ENCODE data around the gene GMDS. TPM values are rescaled to one million over a fixed set of nuclear protein-coding genes. Genes with fewer than 3 reads are reported as not detected.

Gene GMDS
- total RNA-seq, 4 donors from 2014 or later = 9.5 to 32.8 (median 22.4) TPM

DNA sequence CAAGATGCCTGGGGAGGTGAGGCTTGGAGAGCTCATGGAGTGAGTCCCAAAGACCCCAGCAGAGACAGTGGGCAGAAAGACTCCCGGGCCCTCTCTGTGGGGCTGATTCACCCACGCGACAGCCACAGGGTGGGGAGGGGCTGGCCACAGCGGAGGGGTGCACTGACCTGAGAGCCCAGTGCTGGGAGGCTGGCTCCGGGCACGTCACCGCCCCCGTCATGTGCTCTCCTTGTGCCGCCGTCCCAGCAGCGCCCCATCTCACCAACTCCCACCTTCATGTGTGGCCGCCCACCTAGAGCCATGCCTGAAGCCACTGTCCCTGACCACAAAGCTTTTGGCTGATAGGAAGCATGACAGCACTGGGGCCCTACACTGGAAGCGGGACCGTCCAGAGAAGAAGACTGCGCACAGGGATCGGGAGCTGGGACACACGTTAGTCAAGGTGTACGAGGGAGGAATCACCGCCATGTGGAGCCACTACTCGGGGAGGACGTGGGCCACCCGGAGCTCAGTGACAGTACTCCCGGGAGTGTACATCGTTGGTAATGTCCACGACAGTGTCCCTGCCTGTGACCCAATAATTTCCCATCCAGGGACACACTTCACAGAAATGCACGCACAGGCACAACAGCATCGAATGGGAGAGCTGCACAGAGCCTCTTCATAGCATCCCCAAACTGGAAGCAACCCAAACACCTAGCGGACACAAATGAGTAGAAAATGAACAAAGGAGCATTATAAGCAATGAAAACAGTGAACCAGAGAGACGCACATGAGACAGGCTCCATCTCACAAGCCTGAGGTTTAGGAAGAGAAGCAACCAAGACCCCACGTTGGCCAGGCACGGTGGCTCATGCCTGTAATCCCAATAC is 664.0 kb downstream of the GMDS start:
- Histone ChIP-seq H3K4me3 (replicated peaks in 1 of 3) (no peak overlapping the region), H3K27ac (no peak overlapping the region), H3K36me3 (no peaks in the 10 kb centered on the region), H3K27me3 (no peaks in the 10 kb centered on the region), H3K9me3 (no peaks in the 10 kb centered on the region), H3K4me1 (no peaks in the 10 kb centered on the region)
- TF ChIP-seq, protein P1, sequence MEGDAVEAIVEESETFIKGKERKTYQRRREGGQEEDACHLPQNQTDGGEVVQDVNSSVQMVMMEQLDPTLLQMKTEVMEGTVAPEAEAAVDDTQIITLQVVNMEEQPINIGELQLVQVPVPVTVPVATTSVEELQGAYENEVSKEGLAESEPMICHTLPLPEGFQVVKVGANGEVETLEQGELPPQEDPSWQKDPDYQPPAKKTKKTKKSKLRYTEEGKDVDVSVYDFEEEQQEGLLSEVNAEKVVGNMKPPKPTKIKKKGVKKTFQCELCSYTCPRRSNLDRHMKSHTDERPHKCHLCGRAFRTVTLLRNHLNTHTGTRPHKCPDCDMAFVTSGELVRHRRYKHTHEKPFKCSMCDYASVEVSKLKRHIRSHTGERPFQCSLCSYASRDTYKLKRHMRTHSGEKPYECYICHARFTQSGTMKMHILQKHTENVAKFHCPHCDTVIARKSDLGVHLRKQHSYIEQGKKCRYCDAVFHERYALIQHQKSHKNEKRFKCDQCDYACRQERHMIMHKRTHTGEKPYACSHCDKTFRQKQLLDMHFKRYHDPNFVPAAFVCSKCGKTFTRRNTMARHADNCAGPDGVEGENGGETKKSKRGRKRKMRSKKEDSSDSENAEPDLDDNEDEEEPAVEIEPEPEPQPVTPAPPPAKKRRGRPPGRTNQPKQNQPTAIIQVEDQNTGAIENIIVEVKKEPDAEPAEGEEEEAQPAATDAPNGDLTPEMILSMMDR (IDR thresholded peaks at IDR 0.05) = no peak
- TF ChIP-seq POLR2A (IDR thresholded peaks at IDR 0.05) = no peak
- intact Hi-C loops (cut with DNase I) = no loop called here
- WGBS, 2 donors = 92 to 93% methylated on average over 23 to 30 of the region's 31 CpGs
- no peak for DNase-seq

DNA sequence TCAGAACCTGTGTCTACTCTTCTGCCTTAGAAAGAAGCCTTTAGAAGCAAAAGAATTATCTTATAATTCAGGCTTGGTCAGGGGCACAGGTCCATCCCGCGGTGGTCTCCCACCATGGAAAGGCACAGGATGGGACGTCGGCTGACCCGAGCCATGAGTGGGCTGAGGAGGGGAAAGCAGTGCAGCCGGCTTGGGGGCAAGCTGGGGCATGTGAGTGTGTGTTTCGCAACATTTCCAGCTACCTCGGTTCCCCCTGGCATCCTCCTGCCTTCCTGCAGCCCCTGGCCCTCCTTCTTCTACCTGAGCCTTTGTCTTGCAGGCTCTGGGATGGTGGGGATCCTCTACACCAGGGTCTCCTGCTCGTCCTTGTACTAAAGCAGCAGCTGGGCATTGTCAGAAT is 664.8 kb downstream of the GMDS start:
- Histone ChIP-seq H3K4me1 (peaks cover 0 to 7% of the 10 kb centered on the region in 2 donors), H3K36me3 (no peaks in the 10 kb centered on the region), H3K9me3 (no peaks in the 10 kb centered on the region), H3K4me3 (replicated peaks in 1 of 3) (no peak overlapping the region), H3K27me3 (no peaks in the 10 kb centered on the region), H3K27ac (no peak overlapping the region)
- no peak for TF ChIP-seq POLR2A (IDR thresholded peaks at IDR 0.05)
- DNase-seq = no peak
- intact Hi-C loops (cut with DNase I) = no loop called here
- 75 to 83% methylated on average over 8 to 9 of the region's 9 CpGs for WGBS, 2 donors

DNA sequence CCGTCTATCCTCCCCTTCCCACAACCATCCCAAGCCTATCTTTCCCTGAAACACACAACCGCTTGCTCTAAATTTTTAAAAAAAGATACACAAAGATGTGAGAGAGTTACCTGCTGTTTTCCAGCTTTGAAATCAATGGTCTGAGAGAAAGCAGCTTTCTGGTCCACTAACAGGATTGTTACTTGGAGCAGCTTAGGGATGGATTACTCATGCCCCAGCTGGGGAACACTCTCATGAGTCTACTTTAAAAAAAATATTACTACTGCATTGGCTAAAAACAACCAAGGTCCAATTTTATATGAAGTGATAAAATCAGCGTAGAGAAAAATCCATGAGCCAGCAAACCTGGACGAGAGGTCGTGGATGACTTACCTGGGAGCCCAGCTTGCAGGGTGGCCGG is 665.3 kb downstream of the GMDS start:
- Histone ChIP-seq H3K4me3 (replicated peaks in 1 of 3) (no peak overlapping the region), H3K27ac (no peak overlapping the region), H3K9me3 (no peaks in the 10 kb centered on the region), H3K36me3 (no peaks in the 10 kb centered on the region), H3K4me1 (peaks cover 3 to 12% of the 10 kb centered on the region in 2 donors), H3K27me3 (no peaks in the 10 kb centered on the region)
- no peak for TF ChIP-seq POLR2A (IDR thresholded peaks at IDR 0.05)
- TF ChIP-seq, protein P1 (IDR thresholded peaks at IDR 0.05) = no peak
- intact Hi-C loops (cut with DNase I) = no loop called here
- DNase-seq = no peak
- WGBS, 2 donors = 65 to 73% methylated on average over 6 of the region's 6 CpGs

DNA sequence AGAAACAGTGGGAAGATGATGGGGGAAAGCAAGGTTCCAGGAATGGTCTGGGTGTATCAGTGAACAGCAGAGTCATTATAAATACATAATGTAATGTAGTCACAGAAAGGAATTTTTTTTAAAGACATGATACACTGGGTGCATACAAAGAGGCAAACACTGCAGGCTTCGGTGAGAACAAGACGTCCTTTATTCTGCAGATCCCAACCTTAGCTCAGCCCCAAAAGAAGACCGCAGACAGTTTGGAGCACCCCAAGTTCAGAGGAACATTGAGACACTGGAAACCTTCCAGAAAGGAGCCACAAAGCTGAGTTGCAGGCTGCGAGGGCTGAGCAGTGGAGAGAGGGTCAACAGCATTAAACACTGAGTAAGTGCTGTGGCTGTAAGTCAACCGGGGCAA is 666.3 kb downstream of the GMDS start:
- Histone ChIP-seq H3K36me3 (no peaks in the 10 kb centered on the region), H3K9me3 (no peaks in the 10 kb centered on the region), H3K27me3 (no peaks in the 10 kb centered on the region), H3K27ac (no peak overlapping the region), H3K4me3 (replicated peaks in 1 of 3) (no peak overlapping the region), H3K4me1 (peaks cover 7 to 15% of the 10 kb centered on the region in 2 donors)
- intact Hi-C loops (cut with DNase I) = no loop called here
- TF ChIP-seq, protein P1 (IDR thresholded peaks at IDR 0.05) = no peak
- no peak for TF ChIP-seq POLR2A (IDR thresholded peaks at IDR 0.05)
- 86% methylated on average over 5 of the region's 5 CpGs for WGBS, 2 donors
- DNase-seq = no peak

DNA sequence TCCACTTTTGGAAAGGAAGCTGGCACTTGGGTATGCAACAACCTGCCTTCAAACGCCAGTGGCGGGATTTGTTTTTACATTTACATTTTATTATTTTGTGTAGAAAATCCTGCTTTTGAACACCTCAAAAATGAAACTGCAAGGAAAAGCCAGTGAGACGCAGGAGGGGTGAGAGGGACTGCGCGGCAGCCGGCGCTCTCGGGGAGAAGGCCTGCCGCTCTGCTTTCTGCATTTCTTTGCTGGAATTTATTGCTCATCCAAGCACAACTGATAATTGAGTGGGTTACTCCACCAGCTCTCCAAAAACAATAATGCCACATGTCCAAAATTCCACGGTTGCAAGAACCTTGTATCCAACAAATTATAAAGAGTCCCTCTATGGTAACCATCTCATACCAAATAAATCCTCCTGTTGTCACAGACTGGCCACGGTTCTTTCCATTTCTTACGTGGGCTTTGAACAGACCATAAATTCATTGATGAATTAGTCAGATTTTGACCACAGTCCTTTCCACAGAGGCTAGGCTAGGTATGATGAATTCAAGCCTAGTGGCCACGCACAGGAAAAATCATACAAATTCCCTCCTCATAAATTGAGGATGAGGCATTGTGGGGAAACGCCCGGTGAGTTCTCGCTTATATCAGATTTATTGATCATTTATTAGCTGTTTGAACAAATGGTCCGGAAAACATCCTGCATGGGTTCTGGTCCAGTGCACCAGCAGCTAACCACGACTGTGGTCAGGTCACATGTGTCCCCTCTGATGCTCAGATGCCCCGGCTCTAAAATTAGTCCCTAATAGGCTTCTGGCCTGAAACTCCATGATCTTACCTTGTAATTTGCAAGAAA is 667.3 kb downstream of the GMDS start:
- Histone ChIP-seq H3K4me3 (replicated peaks in 1 of 3) (no peak overlapping the region), H3K27ac (no peak overlapping the region), H3K36me3 (no peaks in the 10 kb centered on the region), H3K4me1 (peaks cover 7 to 15% of the 10 kb centered on the region in 2 donors), H3K9me3 (no peaks in the 10 kb centered on the region), H3K27me3 (no peaks in the 10 kb centered on the region)
- TF ChIP-seq, protein P1 (IDR thresholded peaks at IDR 0.05) = no peak
- no peak for TF ChIP-seq POLR2A (IDR thresholded peaks at IDR 0.05)
- intact Hi-C loops (cut with DNase I) = no loop called here
- WGBS, 2 donors = 88 to 92% methylated on average over 19 of the region's 19 CpGs
- no peak for DNase-seq
